Breast epithelium (tissue), 3 donors: ENCODE data around the gene HOXB7.

ENCODE experiments used
- CTCF ChIP-seq, 3 donors: fragments of 450-650 bp; IDR thresholded peaks; one replicate each; pipeline ENCODE4 v1.5.1; 2016 to 2017; ENCODE audit warnings: antibody characterized with exemption in 3 of 3, mild to moderate bottlenecking in 3 of 3, moderate library complexity in 3 of 3
- POLR2A ChIP-seq: fragments of 450-650 bp; IDR thresholded peaks from one replicate; pipeline ENCODE4 v1.6.1; 2016; ENCODE audit warnings: antibody characterized with exemption, mild to moderate bottlenecking, moderate library complexity
- POLR2AphosphoS5 ChIP-seq, 3 donors: sonication (generic); formaldehyde crosslinking; IDR thresholded peaks; one replicate each; pipeline ENCODE4 v1.6.1; 2017; ENCODE audit warnings: antibody characterized with exemption in 3 of 3

- no peak for TF ChIP-seq POLR2AphosphoS5 (IDR thresholded peaks at IDR 0.05)
- no peak for TF ChIP-seq POLR2A
- no peak for TF ChIP-seq CTCF (IDR thresholded peaks at IDR 0.05)
Measured at GRCh38 chr17:48594538-48595277, 16.1 kb downstream of the HOXB7 start.
